ENCODE results near the gene CPLANE2.
"Not testable (repeated sequence)": the region's sequence is repeated elsewhere in the genome, so short reads cannot be mapped to it uniquely, and the experiment has no call there.

The CPLANE2 gene

DNA sequence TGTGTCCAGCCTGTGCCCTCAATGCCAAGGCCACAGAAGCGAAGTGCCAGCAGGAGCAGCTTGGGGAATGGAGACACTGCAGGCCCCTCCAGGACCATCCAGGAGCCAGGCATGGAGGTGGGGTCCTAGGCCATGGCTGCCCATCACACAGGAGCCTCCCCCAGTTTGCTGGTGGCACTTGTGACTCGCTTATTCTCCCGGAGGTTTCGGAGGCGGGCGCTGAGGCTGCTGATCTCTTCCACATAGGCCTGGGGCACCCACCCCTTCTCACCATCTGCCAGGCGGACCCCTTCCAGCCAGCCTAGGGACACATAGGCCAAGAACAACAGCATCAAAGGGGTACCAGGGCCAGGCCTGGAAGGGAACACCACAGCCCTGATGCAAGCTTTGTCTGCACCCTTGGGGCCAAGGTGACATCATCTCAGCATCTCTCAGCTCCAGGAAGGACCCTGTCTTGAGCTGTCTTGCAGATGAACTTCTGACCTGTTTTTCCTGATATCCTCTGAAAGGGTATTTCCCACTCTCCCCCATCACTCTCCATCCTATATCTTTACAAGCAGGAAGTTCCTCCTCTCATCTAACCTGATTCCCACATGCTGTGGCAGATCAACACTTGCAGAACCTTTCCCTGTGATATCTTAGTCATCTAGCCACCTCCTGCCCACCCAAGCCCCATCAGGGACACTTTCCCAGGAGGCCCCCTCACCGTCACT, 38.4 kb downstream of the CPLANE2 start:
- Histone ChIP-seq H3K4me3 (replicated peaks; ENCODE audit: low read depth, low read length) (no peak overlapping the region), H3K27me3 (replicated peaks; ENCODE audit: control insufficient read depth, insufficient read depth, low read length) (no peaks in the 10 kb centered on the region), H3K36me3 (ENCODE audit: control insufficient read depth, insufficient read depth, low read length) (no peaks in the 10 kb centered on the region)
- DNase-seq (ENCODE audit: extremely low read depth, insufficient read length), result no peak
- TF ChIP-seq, protein P1, sequence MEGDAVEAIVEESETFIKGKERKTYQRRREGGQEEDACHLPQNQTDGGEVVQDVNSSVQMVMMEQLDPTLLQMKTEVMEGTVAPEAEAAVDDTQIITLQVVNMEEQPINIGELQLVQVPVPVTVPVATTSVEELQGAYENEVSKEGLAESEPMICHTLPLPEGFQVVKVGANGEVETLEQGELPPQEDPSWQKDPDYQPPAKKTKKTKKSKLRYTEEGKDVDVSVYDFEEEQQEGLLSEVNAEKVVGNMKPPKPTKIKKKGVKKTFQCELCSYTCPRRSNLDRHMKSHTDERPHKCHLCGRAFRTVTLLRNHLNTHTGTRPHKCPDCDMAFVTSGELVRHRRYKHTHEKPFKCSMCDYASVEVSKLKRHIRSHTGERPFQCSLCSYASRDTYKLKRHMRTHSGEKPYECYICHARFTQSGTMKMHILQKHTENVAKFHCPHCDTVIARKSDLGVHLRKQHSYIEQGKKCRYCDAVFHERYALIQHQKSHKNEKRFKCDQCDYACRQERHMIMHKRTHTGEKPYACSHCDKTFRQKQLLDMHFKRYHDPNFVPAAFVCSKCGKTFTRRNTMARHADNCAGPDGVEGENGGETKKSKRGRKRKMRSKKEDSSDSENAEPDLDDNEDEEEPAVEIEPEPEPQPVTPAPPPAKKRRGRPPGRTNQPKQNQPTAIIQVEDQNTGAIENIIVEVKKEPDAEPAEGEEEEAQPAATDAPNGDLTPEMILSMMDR (IDR thresholded peaks at IDR 0.05; ENCODE audit: insufficient read depth, low read length, poor library complexity, severe bottlenecking), result no peak

DNA sequence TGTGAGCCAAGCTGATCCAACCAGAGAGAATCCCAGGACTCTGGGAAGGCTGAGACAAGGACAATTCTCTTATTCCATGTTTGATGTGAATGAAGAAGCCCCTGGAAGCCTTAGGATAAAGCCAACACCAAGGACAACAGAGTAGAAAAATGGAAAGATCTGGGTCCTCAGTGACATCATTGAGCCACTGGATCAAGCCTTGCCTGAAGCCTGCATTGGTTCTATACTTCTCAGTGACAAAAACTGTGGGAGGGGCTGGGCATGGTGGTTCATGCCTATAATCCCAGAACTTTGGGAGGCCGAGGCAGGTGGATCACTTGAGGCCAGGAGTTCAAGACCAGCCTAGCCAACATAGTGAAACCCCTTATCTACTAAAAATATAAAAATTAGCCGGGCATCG, 40.1 kb downstream of the CPLANE2 start:
- Histone ChIP-seq H3K36me3 (ENCODE audit: control insufficient read depth, insufficient read depth, low read length) (no peaks in the 10 kb centered on the region), H3K27me3 (replicated peaks; ENCODE audit: control insufficient read depth, insufficient read depth, low read length) (no peaks in the 10 kb centered on the region), H3K4me3 (replicated peaks; ENCODE audit: low read depth, low read length) (no peak overlapping the region)
- no peak for DNase-seq (ENCODE audit: extremely low read depth, insufficient read length)
- TF ChIP-seq, protein P1 (IDR thresholded peaks at IDR 0.05; ENCODE audit: insufficient read depth, low read length, poor library complexity, severe bottlenecking), result no peak

DNA sequence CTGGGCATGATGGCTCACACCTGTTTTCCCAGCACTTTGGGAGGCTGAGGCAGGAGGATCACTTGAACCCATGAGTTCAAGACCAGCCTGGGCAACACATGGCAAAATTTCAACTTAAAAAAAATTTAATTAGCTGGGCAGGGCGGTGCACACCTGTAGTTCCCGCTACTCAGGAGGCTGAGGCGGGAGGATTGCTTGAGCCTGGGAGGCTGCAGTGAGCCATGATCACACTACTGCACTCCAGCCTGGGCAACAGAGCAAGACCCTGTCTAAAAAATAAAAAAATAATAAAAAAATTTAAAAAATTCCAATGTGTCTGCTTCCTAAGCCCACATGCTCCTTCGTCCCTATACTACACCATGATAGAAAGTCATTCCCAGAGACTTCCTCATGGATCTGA, 40.8 kb downstream of the CPLANE2 start:
- not testable (repeated sequence) for DNase-seq (ENCODE audit: extremely low read depth, insufficient read length); H3K4me3 ChIP-seq (replicated peaks; ENCODE audit: low read depth, low read length); H3K36me3 ChIP-seq (ENCODE audit: control insufficient read depth, insufficient read depth, low read length); H3K27me3 ChIP-seq (replicated peaks; ENCODE audit: control insufficient read depth, insufficient read depth, low read length)

- Histone ChIP-seq H3K4me3 (replicated peaks; ENCODE audit: low read depth, low read length) (no peak overlapping the region), H3K36me3 (ENCODE audit: control insufficient read depth, insufficient read depth, low read length) (no peaks in the 10 kb centered on the region), H3K27me3 (replicated peaks; ENCODE audit: control insufficient read depth, insufficient read depth, low read length) (no peaks in the 10 kb centered on the region)
- TF ChIP-seq, protein P1 (IDR thresholded peaks at IDR 0.05; ENCODE audit: insufficient read depth, low read length, poor library complexity, severe bottlenecking), result no peak
- DNase-seq (ENCODE audit: extremely low read depth, insufficient read length), result no peak
These were observed 41.5 kb downstream of the CPLANE2 start for GRCh38 chr1:16195518-16195905.

DNA sequence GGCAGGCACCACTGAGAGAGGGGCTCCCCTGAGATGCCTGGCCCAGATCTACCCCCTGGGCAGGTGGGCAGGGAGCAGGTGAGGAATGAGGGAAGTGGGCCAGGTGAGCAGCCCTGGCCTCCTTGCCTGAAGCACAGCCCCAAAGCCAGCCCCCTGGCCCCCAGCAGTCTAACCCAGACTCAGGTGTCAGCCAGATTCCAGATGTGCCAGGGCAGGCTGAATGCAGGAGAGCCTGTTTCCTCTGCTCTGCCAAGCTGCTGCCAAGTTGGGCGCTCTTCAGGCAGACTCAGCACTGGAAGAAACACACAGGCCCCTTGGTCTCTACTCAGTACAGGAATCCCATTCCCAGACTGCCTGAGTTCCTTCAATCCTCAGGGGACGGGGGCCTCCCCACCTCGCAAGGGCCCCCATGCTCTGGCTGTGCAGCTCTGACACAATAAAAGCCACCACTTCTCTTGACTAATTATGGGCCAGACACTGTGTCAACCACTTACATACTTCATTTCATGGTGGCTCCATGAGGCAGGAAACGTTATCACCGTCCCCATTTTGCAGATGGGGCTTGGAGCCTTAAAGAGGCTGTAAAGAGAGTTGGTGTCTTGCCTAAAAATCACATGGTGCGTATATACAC, 45.0 kb downstream of the CPLANE2 start:
- no peak overlapping the region for H3K4me3 ChIP-seq (replicated peaks; ENCODE audit: low read depth, low read length)
- TF ChIP-seq, protein P1 (IDR thresholded peaks at IDR 0.05; ENCODE audit: insufficient read depth, low read length, poor library complexity, severe bottlenecking), result no peak
- H3K36me3 ChIP-seq (ENCODE audit: control insufficient read depth, insufficient read depth, low read length), result no peaks in the 10 kb centered on the region
- no peak for DNase-seq (ENCODE audit: extremely low read depth, insufficient read length)
- H3K27me3 ChIP-seq (replicated peaks; ENCODE audit: control insufficient read depth, insufficient read depth, low read length), result no peaks in the 10 kb centered on the region

DNA sequence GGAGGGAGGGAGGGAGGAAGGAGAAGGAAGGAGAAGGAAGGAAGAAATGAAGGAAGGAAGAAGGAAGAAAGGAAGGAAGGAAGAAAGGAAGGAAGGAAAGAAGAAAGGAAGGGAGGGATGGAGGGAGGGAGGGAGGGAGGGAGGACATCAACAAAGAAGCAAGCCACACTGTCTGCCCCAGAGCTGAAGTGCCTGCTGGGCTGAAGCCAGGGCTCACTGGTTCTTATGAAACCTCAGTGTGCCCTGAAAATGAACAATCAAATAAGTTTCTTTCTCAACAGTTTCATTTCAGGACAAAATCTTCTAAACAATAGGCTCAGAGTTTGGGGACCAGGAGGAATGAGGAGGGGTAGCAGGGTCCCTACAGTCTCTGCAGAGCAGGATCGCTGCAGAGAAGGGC, 45.7 kb downstream of the CPLANE2 start:
- no peaks in the 10 kb centered on the region for H3K36me3 ChIP-seq (ENCODE audit: control insufficient read depth, insufficient read depth, low read length)
- no peak overlapping the region for H3K4me3 ChIP-seq (replicated peaks; ENCODE audit: low read depth, low read length)
- no peak for DNase-seq (ENCODE audit: extremely low read depth, insufficient read length)
- TF ChIP-seq, protein P1 (IDR thresholded peaks at IDR 0.05; ENCODE audit: insufficient read depth, low read length, poor library complexity, severe bottlenecking), result no peak
- H3K27me3 ChIP-seq (replicated peaks; ENCODE audit: control insufficient read depth, insufficient read depth, low read length), result no peaks in the 10 kb centered on the region
